HG03521 (cell line): ENCODE data around the gene AP1S3.

Experiments used
- ATAC-seq: cut with Tn5 transposase; IDR thresholded peaks from one replicate; pipeline ENCODE4 v1.9.1; 2021; ENCODE audit warnings: mild to moderate bottlenecking, moderate library complexity; ENCODE audit not compliant: unreplicated experiment

Gene AP1S3

GRCh38 chr2:223727562-223727961, 109.8 kb downstream of the AP1S3 start:
- ATAC-seq = peak; percentile 70

GRCh38 chr2:223725986-223726970, 111.1 kb downstream of the AP1S3 start:
- no peak for ATAC-seq

GRCh38 chr2:223725494-223725893, 111.9 kb downstream of the AP1S3 start:
- ATAC-seq = no peak

- ATAC-seq = no peak
Measured at GRCh38 chr2:223724861-223725260, 112.5 kb downstream of the AP1S3 start.

GRCh38 chr2:223723954-223724411, 113.4 kb downstream of the AP1S3 start:
- ATAC-seq = no peak

GRCh38 chr2:223722226-223722625, 115.2 kb downstream of the AP1S3 start:
- ATAC-seq = no peak

GRCh38 chr2:223721746-223722145, 115.6 kb downstream of the AP1S3 start:
- no peak for ATAC-seq

GRCh38 chr2:223720367-223720766, 117.0 kb downstream of the AP1S3 start:
- no peak for ATAC-seq

- ATAC-seq = no peak
Measured at GRCh38 chr2:223712642-223713041, 124.7 kb downstream of the AP1S3 start.

- ATAC-seq = no peak
Measured at GRCh38 chr2:223711596-223712326, 125.6 kb downstream of the AP1S3 start.
